AG08396 (cell line): ENCODE measurements around the gene GLI3.

Source experiments
- DNase-seq: peaks from one replicate; pipeline ENCODE4 v3.0.0; 2012; ENCODE audit warnings: low spot score, mixed read lengths

The GLI3 gene

DNA sequence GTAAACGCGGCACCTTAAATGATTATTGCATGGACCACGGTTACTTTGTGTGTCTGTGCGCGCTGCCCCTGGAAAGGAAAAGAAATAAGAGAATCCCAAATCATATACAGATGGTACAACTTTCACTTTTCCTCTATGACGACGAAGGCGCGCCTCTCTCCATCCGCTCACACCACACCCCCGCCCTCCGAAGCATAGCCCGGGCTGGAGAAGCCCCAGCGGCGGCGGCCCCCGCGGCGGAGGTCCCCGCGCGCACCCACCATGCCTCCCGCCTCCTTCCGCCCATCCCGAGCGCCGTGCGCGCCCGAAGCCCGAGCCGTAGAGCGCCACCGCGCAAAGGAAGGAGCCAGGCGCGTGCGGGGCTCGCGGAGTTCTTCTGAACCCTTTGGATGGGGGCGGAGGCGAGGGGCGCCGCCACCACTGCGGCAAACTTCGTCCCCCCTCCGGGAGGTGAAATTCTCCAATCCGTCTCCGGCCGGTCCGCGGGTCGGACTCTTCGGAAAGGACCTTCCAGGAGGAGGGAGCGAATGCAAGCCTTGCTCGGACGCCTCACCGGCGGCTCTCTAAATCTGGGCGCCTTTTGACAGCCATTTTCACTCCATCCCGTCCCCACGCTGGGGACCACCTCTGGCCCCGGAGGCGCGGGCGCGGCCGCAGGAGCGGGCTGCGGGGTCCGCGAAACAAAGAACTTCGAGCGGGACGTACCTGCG, 588 bp downstream of the GLI3 start:
- peak; percentile 71 for DNase-seq

DNA sequence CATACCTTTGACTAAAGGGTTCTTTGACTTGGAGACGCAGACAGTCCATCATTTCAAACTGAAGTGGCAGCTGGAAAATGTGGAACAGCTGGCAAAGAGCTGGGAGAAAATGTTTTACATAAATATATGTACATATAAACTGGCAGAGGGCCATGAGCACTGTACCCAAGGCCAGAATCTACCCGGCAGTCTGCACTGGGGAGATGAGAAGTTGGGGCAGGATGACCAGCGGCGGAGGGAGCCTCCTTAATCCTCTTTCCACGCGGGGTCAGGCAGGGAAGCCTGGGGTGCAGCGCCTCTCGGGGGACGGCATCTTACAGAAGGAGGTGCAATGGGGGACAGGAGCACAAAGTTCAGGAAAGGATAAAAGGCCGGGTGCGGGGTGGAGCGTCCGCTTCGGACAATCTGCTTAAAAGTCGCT, 1.3 kb downstream of the GLI3 start:
- DNase-seq: no peak

DNA sequence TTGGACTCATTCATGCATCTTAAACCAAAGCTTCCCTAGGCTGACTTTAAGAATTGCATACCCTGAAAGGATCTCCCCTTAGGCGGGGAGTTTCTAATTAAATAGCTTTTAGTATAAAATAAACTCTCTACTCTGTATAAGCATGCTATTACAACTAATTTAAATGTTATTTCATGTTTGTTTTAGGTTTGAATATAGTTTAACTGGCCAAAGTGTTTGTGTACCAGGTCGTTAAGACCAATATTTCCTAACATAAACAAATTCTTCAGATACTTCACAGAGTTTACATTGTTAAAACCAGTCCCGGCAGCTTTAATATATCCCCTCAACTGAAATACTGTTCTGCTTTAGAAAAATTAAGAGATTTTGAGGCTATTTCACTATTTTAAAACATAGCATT, 2.3 kb downstream of the GLI3 start:
- no peak for DNase-seq

DNA sequence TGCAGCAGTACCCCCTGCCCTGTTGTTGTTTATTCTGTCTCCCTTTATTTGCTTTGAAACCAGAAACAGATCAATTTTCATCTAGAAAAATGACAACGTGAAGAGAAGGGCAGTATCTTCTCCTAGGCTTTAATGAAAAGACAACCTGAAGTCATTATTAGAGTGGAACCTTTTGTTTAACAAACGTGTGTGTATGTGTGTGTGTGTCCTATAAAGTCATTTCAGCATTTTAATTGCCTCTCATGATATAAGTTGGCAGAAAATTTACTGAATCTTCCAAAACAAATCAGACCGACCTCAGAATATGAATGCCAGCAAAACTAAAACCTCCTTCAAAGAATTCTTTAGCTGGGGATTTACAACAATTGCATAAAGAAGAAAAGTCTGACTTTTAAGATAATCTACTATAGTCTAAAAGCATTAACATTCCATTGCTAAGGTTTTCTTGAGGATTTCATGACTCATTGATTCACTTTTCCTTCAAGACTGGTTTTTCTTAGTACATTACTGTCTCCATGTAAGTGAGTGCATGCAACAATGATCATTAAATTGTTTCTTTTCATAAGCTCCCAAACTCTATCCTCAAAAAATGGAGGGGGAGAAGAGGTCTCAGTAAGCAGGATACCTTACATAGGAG, 3.2 kb downstream of the GLI3 start:
- peak; percentile 45 for DNase-seq

DNA sequence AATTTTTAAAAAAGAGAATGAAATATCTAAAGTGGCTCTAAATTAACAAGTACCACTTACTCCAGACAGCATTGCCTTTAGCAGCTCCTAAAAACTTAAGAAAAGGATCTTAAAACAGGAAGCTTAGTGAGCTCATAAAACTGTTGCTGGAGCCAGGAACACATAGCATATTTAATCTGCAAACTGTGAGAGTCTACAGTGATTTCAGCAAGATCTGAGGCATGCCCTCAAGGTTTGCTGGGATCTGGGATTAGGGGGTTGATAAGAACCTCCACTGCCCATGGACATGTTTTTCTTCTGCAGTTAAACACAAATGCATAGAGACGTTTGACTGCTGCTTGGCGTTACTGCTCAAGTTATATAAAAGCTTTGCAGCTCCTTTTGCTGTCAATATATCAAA, 3.8 kb downstream of the GLI3 start:
- DNase-seq: no peak

DNA sequence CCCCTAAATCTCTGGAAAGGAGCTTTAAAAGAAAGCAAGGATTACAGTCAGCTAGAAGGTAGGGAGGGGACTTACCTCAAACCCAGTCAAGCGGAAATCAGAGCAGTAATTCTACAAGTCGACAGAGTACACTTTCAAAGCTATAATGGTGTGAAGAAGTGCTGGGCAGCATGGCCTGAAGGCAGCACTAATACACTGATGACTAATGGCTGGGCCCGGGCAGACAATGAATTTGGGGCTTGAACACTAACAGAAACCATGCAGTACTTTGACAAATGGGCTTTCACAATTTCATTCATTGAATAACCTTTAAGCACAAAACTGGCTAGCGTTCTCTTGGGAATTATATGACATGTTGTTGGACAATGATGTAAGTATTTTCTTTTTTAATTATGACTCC, 4.7 kb downstream of the GLI3 start:
- peak; percentile 49 for DNase-seq

DNA sequence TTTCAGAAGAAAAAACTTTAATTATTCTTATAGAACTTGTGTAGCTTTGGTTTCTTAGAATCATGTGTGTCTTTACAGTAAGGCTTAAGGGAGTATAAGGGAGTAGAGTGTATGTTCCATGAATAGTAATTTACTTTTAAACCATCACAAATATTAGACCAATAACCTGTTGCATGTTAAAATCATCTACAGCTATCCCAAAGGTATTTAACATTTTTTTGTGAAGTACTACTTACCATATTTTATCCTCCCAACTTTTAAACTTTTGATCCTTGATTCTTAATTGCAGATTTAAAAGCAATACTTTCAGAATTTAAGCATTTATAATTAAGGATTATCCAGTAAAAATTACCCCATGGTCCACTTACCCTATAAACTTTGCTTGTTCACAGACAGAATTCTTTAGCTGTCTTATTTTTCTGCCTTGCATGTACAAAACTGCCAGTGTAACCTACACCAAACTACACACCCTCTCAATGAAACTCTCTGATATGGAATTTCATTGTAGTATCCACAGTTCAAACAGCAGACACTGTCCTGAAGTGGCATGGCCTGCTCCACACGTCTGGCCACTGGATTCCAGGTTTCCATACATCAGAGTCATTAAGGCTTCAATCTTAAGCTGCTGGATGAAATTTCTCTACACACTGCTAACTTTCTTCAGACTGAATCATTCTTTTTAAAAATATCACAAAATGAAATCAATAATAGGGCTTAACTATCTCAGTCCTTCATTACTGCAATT, 5.8 kb downstream of the GLI3 start:
- no peak for DNase-seq

DNA sequence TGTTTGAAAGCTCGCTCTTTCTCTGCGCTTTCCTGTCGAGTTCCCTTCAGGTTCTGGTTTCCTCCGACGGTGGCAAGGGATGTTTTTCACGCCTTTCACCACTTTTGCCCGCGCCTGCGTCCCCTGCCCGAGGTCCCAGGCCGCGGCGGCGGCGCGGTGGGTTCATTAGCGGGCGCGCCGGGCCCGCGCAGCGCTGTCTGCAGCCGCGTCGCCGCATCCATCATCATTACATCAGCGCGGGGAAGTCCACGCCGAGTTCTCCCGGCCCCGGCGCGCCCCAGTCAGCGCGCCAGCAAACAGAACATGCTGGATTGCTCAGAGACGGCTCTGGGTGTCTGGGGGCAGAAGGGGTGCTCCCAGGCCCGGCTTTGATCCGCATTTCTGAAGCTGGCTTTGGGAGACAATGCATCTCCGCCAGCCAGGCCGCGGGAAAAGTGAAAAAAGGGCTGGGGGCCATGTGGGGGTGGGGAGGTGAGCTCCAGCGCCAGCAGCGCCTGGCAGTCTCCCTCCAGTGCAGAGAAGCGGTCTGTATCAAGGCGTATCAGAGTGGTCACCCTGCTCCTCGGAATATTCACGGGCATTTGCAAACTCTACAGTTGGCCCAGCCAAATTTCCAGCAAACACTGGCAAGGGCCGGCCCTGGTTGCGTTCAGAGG, 8.9 kb downstream of the GLI3 start:
- peak; percentile 42 for DNase-seq

DNA sequence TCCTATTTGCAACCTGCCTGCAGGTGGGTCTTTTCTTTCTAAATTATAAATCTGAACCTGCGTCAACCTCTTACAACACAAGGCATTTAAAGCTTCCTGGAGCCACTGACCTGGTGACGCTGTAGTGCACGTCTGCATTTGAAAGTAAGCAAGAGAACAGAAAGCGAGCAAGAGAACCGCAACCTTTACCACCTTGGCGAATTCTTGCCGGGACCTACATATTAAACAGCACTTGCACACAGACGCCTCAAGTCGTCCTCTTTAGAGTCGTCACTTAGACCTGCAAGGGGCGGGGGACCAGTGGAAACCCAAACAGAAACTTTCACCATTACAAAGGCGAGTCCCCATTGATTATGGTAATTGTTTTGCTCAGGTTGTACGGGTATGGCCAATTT, 9.5 kb downstream of the GLI3 start:
- DNase-seq: no peak

DNA sequence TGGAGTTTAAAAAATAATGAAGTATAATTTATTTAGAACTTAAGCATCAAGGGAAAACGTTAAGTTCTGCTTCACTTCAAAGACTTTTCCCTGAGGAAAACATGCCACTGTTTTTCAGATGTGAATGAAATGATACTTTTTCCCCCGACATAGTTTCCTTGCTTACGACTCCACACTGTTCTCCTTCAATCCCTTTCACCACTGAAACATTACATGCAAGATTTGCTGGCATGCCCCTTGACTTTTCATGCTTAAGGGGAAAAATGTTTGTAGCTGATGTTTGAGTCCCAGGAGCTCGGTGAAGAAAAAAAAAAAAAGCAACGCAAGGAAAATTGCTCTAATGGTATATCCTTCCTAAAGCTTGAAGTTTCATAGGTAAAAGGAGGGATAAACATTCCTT, 10.0 kb downstream of the GLI3 start:
- DNase-seq: no peak

DNA sequence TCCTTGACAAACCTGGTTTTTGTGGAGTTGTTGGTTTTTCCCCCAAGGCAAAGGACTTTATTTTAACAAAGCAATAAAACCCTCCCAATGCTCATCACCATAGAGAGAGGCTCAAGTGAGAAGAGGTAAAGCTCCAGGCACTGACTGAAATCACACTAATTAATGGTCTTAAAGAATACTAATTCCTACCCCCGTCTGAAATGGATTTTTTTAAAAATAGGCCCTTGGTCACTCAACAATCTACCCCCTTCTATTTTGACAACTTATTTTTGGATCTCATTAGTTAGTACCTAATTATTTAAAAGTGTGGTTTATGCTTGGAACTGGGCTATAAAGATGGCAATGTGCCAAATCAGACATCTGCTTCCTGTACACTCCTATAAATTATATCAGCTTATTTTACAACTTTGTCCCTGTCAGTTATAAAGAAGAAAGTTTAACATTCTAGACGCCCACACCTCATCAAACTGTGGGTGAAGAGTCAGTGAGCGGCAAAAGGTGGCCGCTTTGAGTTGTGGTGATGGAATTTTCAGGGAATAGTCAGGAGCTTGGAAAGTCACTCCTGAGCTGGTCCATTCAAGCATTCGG, 10.6 kb downstream of the GLI3 start:
- DNase-seq: no peak

DNA sequence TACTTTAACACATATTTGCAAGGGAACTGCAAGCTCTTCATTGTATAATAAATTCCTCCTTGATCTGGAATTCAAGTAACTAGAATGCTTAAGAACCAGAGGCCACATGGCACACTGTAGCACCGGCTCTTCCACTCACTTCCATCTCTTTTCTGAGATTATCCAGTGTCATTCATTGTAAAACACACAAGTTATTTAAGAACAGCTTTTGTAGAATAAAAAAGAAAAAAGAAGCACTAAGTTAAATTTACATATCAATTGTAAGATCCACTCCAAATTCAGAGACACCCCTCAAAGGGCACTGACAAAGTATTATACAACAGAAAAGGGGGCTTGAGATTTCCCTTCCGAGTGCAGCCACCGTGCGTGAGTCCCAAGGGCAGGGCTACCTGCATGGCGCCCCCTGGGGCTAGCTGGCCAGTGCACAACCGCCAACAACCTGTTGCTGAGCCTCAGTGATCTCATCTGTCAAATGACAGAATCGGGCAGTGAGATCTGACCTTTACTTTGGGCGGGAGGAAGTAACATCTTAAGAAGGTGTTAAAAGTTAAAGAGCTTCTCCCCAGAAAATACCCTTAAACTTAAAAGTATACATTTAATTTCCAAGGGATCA, 12.5 kb downstream of the GLI3 start:
- DNase-seq: no peak

DNA sequence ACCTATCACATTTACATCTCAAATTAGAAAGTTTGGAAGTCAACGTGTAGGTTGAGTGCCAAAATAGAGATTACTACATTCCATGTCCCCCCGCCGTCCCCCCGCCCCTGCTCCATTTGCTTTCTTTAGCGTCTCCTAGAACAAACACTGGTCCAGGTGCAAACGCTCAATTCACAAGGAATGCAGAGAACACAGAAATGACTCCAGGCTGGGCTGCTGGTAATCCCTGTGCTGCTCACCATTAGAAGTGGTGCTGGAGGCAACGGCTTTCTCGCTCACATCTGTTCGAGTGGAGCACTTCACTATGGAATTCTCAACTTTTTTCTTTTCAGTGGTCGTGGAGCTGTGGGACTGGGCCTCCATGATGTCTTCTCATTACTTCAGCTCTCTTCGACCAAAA, 14.1 kb downstream of the GLI3 start:
- no peak for DNase-seq

DNA sequence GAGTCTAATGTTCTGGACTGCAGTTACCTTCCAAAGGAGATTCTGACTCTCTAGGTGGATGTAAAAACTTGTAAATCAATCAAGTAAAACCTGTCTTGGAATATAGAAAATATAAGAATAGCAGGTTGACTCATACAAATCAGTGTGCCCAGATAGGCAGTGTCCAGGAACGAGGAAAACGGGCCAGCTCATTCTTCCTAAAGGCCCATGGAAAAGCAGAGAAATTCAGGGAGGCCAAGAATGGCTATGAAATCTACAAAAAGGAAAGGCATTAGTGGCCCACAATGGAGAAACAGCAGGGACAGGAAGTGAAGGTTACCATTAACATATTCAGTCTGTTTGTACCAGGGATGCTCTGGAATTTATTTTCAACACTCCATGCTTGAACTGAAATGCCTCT, 14.9 kb downstream of the GLI3 start:
- DNase-seq: no peak

DNA sequence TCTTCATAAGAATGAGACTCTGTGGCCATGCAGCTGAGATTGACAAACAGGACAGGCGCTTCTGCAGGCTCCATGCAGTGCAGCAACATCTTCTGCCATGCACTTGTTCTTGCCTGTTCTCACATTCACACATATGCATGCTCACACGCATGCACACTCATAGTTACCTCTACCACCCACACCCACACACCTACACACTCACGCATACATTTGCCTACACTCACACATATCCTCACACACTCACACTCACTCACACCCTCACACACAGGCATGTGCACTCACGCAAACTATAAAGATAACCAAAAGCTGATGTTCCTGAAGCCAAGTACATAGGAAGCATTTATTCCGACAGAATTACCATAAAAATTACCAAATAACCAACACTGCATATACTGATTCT, 15.7 kb downstream of the GLI3 start:
- no peak for DNase-seq

DNA sequence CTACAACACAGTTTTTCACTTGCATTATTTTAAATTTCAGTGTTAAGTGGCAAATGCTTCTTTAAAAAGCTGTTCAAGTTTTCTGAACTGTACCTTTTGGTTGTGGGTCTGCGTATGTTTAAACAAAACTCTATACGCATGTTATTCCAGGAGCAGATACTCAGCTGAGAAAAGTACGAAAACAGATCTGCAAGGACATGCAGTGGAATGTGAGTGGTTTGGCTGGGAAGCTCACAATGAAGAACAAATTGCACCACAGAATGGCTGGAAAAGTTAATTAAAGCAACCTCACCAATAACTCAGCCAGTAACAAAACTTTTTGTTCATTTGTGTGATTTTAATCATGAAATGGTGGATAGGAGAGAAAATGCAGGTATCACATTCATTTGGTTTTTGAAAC, 17.6 kb downstream of the GLI3 start:
- no peak for DNase-seq

DNA sequence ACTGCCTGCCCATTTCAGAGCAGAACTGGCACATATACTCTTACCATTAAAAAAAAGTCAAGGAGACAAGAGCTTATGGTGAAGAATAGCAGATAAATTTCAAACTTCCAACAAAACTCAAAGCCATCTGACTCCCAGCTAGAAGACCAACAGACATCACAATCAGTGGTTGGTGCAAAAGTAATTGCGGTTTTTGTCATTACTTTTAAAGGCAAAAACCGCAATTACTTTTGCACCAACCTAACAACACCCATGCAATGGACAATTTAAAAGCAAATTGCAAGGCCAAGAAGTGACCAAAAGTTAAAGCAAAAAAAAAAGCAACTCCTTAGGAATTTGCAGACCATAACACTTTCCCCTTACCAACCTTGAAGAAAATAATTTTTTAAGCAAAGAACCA, 18.8 kb downstream of the GLI3 start:
- DNase-seq: no peak

DNA sequence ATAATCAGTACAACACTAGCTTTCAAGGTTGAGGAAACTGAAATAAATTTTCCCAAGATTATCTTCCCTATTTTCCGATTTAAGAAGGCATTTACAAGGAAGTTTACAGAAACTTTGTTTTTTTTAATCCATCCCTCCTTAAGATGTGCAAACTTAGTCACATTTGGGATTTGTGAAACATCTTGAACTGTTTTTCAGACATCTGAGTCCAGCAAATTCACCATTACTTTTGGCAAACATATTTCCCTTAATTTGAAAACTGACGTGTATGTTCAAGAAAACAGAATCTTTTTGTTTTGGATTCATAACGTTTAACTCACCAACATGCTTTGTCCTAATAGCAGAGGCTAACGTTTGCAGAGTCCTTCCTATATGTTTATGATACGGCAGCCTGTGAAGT, 19.5 kb downstream of the GLI3 start:
- DNase-seq: no peak

DNA sequence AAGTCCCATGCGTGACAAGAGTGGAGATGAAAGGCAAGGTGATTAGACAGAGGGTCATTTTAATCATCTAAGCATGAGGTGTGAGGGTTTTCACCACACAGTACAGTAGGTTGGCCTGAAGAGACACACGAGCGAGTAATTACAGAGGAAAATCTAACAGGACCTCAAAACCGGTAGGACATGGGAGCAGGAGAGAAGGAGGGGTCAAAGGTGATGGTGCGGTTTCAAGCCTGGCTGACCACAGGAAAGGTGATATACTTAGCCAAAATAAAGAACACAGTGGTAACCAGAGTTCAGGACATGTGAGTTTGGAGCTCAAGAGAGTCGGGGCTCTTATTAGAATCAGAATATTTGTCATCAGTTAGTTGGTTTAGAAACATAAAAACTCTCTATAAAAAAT, 20.0 kb downstream of the GLI3 start:
- DNase-seq: no peak

DNA sequence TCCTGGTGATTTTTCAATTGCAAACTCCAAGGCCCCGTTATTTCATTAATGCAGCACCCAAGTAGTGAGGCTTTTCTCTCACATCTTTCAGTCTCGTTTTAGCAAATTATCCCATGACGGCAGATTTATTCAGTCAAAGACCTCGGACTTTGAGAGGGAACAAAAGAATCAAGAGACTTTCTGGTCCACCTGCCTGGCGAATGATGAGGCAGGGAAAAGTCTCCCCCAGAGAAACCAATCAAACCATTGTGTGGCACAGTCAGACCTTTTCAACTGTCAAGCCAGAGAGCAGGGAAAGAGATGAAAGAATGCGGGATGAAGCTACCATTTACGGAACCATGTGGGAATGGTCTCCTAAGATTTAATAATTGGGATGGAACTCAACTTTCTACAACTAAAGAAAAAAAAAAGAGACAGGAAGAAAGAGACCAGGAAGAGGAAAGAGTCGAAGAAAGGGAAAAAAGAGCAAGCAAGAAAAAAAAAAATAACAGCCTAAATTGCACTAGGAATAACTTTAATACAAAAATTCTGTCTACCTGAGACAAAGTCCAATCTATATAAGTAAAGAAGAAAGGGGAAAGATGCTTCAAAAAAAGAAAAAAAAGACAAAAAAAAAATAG, 22.8 kb downstream of the GLI3 start:
- DNase-seq: no peak

DNA sequence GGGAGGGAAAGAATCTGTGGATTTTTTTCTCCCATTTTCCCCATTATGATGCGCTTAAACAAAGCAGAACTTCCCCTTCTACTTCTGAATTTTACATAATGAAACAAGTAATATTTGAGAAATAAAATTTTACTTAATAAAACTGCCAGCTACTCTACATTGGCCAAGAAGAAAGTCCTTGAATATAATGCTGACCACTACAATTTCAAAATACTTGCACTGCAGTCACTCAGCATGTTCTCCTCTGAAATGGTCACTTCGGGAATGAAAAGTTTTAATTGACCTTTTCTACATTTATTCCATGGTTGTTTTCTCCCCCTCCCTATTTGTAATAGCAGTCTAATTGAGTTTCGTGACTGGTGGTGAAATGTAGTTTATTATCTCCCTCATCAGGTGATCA, 23.9 kb downstream of the GLI3 start:
- DNase-seq: no peak
